ENCODE measurements around the gene GPR162.

DNA sequence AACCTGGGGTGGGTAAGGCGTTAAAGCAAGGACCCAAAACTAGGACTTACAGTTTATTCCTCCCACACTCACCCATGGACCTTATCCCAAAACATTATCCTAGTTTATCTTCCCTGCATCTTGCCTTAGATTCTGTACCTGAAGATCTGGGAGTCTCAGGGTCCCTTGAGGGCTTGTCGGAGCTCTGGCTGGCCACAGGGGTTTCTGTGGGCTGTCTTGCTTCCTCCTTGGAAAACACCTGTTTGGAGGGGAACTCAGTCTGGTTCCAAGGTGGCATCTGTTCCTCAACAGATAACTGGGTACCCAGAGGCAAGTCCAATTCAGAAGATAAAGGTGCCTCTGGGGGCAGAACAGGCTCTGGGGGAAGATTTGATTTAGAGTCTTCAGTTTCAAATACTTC lies 27.8 kb downstream of the GPR162 start:
- TF ChIP-seq, protein P1, sequence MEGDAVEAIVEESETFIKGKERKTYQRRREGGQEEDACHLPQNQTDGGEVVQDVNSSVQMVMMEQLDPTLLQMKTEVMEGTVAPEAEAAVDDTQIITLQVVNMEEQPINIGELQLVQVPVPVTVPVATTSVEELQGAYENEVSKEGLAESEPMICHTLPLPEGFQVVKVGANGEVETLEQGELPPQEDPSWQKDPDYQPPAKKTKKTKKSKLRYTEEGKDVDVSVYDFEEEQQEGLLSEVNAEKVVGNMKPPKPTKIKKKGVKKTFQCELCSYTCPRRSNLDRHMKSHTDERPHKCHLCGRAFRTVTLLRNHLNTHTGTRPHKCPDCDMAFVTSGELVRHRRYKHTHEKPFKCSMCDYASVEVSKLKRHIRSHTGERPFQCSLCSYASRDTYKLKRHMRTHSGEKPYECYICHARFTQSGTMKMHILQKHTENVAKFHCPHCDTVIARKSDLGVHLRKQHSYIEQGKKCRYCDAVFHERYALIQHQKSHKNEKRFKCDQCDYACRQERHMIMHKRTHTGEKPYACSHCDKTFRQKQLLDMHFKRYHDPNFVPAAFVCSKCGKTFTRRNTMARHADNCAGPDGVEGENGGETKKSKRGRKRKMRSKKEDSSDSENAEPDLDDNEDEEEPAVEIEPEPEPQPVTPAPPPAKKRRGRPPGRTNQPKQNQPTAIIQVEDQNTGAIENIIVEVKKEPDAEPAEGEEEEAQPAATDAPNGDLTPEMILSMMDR (IDR thresholded peaks at IDR 0.05), result no peak
- no peak for TF ChIP-seq POLR2A (IDR thresholded peaks at IDR 0.05)

All from heart left ventricle (tissue), 13 donors.